T-helper 2 cell treated with Interferon-gamma antibody and Interleukin-4, amounts not matched to agents 100 ng/mL and 5 ng/mL, for 36 hours (primary cell): ENCODE results near the gene TLE5. TPM values are rescaled to one million over a fixed set of nuclear protein-coding genes. Genes with fewer than 3 reads are reported as not detected.

Experiments used
- intact Hi-C: fragments of 100-400 bp; cut with micrococcal nuclease; formaldehyde crosslinking; loops from one replicate; pipeline ENCODE4 v1.15.1; 2023
- total RNA-seq: library from RNA; stranded (reverse); gene quantifications from 2 replicates; pipeline ENCODE4 v1.2.3, GENCODE V29; 2022

Gene TLE5
- total RNA-seq, 1 donor from 2014 or later: 730 TPM

DNA sequence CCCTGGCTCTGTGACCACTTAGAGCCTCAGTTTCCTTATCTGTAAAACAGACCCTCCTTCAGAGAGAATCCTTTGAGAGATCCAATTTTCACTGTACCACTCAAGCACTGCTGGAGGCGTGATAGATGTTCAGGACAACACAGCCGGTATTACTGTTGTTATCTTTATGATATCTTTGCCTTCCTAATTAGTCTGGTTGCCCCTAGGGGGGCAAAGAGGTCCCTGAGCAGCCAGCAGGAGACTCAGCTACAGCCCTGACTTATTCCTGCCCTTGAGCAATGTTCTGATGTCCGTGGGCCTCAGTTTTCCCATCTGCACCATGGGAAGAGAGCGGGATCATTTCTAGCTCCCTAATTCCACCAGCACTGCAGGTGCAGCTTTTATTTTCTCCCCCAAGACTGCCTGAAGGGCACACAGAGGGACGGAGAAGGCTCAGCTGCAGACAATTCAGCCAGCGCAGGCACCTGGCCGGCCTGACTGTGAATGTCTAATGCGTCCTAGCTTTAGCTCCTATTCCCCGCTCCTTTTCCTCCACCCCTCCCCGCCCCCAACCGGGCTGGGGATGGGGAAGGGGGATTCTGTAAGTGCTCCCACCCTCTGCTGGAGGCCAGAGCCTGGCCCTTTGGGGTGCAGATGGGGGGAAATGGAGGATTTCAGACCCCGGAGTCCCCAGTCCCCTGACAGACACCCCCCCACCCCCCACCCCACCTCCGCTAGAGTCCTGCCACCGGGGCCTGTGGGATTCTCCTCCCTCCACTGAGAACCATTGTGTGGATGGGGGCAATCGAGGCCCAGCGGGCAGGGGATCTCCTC is 16.2 kb downstream of the TLE5 start:
- intact Hi-C loops: no loop called here

DNA sequence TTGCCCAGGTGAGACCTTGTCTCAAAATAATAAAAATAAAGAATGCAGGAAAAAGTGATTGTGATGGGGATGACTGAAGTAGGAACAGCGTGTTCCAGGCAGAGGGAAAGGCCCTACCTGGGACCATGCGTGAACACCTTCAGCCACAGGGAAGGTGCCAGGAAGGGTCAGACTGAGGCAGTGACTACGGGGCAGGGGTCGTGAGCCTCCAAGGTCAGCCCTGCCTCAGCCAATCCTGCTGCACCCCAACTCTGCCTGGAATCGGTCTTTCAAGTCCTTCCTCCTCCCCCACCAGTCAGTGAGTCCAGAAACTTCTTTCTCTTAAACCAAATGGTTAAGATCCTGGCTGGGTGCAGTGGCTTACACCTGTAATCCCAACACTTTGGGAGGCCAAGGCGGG is 17.1 kb downstream of the TLE5 start:
- intact Hi-C loops: no loop called here

DNA sequence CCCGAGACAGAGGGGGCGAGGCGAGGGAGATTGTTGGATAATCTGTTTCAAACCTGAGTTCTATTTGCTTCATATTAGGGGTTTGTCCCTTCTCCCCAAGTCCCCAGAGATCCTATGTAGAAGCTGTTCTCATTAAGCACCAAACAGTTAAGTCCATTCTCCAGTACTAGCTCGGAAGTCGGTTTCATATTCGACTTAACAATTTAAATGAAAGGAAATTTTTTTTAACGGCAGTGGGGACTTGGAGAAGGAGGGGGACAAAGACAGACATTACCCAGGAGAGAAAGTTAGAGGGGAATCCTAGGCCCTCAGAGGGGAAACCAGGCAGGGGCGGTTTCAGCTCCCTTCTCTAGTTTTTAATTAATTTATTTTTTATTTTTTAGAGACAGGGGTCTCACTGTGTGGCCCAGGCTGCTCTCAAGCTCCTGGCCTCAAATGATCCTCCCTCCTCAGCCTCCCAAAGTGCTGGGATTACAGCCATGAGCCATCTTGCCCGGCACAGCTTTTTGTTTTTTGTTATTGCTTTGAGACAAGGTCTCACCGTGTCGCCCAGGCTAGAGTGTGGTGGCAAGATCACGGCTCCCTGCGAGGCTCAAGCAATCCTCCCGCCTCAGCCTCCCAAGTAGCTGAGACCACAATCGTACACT is 19.6 kb downstream of the TLE5 start:
- intact Hi-C loops: no loop called here

DNA sequence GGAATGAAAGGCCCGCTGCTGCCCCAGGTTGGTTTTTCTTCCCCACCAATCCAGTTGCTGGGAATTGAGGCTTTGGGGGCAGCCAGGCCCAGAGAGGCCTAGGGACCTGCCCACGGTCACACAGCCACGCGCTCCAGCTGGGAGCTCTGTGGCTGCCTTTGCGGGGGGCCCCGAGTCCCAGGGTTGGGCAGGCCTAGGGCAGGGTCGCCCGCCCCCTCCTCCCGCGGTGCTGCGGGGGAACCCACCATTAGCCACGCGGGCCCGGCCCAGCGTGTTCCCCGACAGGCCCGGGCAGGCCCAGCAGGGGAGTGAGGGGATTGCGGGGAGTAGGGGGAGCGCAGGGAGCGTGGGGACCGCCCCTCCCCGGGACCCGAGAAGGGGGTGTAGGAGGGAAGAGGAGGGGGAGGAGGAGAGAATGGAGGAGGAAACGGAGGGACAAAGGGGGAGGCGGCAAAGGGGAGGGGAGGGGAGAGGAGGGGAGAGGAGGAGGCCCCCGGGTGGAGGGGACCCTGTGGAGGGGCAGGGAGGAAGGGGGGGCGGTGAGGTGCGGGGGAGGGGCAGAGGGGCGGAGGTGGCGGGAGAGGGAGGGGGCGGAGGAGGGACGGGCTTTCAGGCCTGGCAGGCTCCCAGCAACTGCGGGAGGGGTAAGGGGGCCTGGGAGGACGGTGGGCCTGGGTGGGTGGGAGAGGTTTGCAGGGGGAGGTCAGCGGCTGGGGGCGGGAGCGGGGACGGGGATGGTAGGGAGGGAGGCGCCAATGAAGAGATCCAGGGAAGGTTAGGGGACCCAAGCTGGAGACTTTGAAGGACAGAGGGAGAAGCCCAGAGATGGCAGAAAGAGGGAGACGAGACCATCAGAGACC is 20.3 kb downstream of the TLE5 start:
- intact Hi-C loops: no loop called here

DNA sequence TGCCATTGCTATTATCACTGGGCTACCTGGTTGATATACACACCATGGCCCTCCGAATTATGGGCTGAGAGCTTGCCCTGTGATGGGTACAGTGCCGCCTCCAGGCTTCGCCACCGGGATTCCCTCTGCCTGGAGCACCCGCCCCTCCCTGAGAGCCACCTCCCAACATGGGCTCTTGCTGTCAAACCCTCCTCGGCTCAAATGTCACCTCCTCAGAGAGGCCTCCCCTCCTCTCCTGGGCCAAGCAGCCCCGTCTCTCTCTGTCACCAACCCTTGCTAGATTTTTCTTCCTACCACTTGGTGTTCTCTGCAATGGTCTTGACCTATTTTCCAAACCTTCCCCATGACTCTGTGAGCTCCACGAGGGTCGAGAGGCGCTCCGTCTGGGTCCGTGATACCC is 21.0 kb downstream of the TLE5 start:
- intact Hi-C loops: no loop called here

DNA sequence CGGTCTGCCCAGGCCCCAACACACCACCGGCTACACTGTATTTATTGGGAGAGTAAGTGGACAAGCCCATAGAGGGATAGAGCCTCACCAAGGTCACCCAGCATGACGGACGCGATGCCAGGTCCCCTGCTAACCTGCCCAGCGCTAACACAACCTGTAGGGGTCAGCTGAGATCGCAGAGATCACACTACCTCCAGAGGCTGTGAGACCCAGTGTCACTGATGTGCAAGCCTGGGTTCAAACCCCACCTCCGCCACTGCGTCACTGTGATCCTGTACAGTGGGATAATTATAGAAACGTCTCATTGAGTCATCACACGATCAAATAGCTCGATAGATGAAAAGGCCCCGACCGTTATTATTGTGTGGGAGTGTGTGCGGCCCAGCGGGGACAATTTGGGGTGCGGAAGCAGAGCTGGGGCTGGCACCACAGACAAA is 22.6 kb downstream of the TLE5 start:
- intact Hi-C loops: loop anchor here (5.0 kb wide), 2 partner anchors 62 to 562 kb away; partner anchors contain the start of genes GADD45B and TLE6

DNA sequence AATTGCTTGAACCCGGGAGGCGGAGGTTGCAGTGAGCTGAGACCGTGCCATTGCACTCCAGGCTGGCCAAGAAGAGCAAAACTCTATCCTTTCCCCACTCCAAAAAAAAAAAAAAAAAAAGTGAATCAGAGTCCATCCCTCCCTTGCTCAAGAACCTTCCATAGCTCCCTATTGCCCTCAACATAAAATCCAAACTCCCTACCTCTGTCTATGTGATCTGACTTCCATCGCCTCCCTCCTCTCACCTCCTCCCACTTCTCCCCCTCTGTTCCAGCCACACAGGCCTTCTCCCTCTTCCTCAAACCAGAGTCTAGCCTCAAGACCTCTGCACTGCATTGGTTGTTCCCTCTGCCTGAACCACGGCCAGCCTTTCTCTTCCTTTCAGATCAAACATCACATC is 23.2 kb downstream of the TLE5 start:
- intact Hi-C loops: loop anchor here (5.0 kb wide), 2 partner anchors 62 to 562 kb away; partner anchors contain the start of genes GADD45B and TLE6

DNA sequence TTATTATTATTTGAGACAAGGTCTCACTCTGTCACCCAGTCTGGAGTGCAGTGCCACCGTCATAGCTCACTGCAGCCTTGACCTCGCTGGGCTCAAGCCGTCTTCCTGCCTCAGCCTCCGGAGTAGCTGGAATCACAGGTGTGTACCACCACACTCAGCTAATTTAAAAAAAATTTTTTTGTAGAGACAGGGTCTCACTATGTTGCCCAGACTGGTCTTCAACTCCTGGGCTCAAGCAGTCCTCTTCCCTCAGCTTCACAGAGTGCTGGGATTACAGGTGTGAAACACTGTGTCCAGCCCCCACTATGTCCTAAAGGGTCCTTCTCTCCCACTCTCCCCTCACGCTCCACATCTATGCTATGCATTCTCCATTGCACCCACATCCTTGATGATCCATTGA is 24.1 kb downstream of the TLE5 start:
- intact Hi-C loops: loop anchor here (5.0 kb wide), 2 partner anchors 61 to 561 kb away; partner anchors contain the start of genes GADD45B and TLE6

DNA sequence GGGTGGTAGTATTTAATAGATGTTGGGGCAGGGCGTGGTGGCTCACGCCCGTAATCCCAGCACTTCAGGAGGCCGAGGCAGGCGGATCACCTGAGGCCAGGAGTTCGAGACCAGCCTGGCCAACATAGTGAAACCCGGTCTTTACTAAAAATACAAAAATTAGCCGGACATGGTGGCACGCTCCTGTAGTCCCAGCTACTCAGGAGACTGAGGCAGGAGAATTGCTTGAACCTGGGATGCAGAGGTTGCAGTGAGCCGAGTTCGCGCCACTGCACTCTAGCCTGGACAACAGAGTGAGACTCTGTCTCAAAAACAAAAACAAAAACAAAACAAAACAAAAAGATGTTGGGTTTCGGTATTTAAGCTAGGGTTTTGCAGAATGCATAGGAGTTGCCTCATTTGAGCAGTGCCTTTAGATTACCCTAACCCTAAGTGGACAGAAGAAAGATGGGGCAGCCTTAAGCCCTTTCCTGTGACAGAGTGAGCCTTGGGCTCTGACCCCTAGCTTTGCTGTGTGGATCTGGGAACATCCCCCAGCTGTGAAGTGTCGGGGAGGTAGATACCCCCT is 25.2 kb downstream of the TLE5 start:
- intact Hi-C loops: loop anchor here (5.0 kb wide), 2 partner anchors 60 to 560 kb away; partner anchors contain the start of genes GADD45B and TLE6

DNA sequence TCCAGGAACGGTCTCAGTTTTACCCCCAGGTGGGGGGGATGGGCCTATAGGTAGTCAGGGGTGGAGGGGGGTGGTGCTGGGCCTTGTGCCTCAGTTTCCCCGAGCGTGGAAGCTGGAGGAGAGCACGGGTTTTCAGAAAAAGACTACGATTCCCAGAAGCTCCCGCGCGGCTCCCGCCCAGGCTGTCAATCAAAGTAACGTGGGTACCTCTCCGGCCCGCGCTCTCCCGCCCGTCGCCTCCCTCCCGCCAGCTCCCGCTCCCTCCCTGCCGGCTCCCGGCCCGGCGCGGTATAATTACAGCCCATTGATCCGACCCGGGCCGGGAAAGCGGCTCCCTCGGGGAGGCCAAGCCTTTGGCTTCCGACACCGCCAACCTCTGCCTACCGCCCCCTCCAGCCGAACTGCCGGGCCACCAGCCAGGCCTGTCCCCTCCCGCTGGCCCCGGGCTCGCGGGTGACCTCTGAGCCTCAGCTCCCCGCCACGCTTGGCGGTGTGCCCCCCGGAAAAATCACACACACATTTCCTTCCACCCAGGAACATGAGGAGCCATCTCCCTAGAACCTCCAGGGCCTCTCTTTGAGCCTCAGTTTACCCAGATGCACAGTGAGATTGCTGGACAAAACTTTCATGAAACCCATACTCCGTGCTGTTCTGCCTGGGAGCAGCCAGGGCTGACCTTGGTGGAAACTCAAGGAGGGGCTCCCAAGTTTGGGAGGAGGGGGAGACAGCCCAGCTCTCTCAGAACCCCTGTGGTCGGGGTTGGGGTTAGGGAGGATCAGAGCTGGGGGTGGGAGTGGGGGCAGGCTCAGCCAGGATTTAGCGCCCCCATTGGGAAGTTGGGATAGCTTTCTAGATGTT is 25.9 kb downstream of the TLE5 start:
- intact Hi-C loops: loop anchor here (5.0 kb wide), 2 partner anchors 59 to 559 kb away; partner anchors contain the start of genes GADD45B and TLE6

DNA sequence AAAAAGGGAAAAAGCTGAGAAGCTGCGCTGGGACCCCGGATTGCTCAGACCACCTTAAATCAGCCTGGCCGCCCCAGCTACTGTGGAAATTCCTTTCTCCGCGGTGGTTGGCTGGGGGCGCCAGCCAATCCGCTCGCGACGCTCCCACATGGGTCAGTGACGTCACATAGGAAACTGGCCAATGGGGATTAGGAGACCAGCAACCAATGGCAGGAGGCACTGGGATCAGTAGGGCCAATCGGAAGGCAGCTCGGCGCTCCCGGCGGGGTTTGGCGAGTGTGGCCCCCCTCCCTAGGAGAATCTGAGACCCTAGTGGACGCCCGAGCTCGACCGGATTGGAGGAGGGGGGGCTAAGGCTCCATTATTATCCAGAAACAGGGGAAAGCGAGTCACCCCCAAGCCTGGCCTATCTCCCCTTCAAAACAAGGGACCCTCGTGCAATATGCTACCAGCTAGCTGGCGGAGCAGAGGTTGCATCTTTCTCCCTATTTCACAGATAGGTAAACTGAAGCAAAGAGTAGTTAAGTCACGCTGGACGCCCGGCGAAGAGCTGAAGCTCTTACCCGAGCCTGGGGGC is 26.7 kb downstream of the TLE5 start:
- intact Hi-C loops: loop anchor here (1.0 to 5.0 kb wide), 4 partner anchors 26 to 558 kb away; partner anchors contain the start of genes GADD45B, NCLN and TLE6

DNA sequence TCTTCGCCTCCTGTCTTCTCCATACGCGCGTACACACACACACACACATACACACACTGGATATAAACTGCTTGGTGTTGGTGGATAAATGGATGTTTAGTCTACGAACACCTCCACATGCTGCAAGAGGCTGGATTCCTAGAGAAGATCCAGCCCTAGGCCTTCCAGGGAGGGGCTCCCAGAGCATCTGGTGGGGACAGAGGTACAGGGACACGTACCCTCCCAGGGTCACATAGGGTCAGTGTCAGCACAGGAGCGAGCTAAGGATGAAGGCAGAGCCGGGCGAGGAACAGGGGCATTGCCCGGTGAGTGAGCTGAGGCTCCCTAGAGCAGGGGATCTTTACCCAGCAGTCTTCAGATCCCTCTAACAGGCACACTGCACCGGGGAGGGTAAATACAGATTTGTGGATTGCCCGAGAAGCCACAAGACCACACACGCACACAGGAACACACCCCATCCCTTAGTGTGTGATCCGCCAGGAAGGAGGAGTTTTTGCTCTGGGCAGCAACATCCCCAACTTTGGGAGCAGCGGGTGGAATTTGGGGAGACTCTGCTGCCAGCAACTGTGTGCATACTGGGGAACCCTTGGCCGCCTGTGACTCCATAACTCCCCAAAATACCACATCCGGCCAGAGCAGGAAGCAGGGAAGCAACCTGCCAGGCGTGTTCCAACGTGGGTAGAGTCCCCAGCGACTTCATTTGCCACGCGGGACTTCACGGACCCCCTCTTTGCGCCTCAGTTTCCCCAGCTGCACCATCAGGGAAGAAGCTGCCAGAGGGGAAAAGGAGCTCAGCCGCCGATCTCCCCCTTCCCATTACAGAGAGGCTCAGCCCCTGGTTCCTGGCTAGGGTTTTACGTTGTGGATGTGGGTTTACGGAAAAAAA is 27.4 kb downstream of the TLE5 start:
- intact Hi-C loops: loop anchor here (1.0 to 5.0 kb wide), 4 partner anchors 26 to 558 kb away; partner anchors contain the start of genes GADD45B, NCLN and TLE6

DNA sequence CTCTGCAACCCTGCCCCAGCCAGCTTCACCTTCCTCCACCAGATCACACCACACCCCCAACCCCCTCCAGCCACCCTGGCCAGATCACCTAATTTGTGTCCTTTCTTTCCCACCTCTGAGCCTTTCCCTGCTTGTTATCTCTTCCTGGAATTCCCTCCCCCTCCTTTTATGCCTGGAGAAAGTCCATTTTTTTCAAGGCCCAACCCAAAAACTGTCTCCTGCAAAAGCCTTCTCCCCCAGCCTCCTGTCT is 28.0 kb downstream of the TLE5 start:
- intact Hi-C loops: no loop called here

DNA sequence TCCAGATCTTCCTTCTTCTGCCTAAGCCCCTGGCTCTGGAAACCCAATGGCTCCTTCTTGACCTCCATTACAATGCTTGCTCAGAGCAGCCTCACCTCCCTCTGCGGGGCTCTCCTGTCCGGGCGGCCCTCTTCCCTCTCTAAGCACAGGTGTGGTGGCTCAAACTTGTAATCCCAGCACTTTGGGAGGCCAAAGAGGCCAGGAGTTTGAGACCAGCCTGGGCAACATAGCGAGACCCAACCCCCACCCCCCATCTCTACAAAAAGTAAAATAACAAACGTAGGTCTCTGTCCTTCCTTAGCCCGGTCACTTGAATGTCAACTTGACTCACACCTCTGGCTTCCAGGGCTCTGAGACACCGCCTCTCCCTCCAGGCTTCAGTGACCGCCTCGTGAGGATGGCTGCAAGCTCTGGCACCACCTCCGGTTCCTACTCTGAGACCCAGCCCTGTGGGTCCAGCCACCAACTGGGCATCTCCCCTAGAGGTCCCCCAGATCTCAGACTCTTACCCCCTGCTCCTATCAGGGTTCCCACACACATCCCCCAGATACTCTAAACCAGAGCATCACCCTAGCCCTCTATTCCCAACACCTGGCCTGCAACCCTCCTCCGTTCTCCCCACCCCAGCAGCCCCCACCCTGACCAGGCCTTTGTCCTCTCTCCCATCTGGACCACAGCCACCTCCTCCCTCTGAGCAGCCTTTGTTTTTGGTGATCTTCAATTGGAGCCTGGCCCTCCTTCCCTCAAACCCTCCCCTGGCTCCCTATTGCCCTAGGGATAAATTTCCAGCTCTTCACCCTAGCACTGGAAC is 28.5 kb downstream of the TLE5 start:
- intact Hi-C loops: no loop called here

DNA sequence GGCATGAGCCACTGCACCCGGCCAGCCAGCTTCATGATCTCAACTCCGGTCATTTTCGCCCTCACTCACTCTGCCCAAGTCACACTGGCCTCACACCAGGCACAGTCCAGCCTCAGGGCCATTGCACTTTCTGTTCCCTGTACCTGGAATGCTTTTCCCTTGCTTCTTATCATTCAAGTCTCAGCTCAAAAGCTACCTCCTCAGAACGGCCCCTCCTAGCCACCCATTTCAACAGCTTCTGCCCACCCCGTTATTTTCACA is 30.8 kb downstream of the TLE5 start:
- intact Hi-C loops: no loop called here

DNA sequence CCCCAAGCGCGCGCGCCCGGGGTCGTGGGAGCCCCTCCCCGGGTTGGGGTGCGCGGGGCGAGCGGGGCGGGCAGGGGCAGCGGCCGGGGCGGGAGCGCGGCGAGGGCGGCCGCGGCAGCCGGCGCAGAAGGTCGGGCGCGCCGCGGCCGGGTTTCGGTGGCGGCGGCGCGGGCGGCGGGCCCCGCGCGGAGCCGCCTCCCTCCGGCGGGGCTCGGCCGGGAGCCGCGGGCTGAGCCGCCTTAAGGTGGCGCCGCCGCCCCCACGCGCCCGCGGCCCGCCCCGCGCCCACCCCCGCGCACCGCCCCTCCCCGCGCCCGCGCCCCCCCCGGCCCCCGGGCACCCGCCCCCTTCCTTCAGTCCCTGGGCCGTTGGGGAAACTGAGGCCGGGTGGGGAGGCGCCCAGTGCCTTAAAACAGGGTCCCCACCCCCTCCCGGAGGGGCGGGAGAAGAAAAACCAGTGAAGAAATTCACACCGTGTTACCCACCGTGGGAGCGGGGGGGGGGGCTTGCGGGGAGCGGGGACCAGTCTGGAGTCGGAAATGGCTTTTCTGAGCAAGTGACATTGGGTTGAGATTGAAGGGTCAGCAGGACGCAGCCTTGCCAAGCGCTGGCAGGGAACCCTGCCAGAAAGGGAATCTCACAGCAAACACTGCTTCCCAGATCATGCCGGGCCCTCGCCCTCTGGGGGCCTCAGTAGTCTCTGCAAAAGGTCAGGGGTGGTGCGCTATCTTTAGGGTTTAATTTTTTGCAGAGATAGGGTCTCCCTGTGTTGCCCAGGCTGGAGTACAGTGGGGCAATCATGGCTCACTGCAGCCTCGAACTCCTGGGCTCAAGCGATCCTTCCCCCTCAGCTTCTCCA is 33.0 kb downstream of the TLE5 start, which contains the start of gene TLE2:
TSS of gene TLE2 (minus strand) at position 216 of the 859 bp plus-strand sequence. CDS start 376 bp downstream, outside the sequence.
- intact Hi-C loops: no loop called here
